ENCODE results near the gene ITGAL.

DNA sequence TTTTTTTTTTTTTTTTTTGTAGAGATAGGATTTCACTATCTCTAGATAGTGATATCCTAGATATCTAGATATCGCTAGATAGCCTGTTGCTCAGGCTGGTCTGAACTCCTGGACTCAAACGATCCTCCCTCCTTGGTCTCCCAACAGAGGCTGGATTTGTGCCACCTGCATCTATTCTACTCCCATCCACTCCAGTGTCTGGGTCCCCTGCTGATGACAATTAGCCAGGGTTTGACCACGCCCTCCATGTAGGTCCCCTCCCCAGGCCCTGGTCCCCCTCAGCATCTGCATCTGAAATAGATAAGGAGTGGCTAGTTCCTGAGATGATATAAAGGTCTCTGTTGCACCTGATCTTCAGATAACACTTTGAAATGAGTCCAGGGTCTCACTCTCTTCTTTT lies 96.7 kb downstream of the ITGAL start:
- TF ChIP-seq, protein P1, sequence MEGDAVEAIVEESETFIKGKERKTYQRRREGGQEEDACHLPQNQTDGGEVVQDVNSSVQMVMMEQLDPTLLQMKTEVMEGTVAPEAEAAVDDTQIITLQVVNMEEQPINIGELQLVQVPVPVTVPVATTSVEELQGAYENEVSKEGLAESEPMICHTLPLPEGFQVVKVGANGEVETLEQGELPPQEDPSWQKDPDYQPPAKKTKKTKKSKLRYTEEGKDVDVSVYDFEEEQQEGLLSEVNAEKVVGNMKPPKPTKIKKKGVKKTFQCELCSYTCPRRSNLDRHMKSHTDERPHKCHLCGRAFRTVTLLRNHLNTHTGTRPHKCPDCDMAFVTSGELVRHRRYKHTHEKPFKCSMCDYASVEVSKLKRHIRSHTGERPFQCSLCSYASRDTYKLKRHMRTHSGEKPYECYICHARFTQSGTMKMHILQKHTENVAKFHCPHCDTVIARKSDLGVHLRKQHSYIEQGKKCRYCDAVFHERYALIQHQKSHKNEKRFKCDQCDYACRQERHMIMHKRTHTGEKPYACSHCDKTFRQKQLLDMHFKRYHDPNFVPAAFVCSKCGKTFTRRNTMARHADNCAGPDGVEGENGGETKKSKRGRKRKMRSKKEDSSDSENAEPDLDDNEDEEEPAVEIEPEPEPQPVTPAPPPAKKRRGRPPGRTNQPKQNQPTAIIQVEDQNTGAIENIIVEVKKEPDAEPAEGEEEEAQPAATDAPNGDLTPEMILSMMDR (IDR thresholded peaks at IDR 0.05) = no peak
- TF ChIP-seq POLR2A (IDR thresholded peaks at IDR 0.05) = no peak
- no peak for TF ChIP-seq POLR2AphosphoS5 (IDR thresholded peaks at IDR 0.05)
- no peak for TF ChIP-seq EP300 (IDR thresholded peaks at IDR 0.05; ENCODE audit: low read depth)

Measured in transverse colon (tissue), 4 donors.